NCI-H345 treated with DMSO at 0.1 percent for 48 hours (cell line): Measurements from ENCODE around the gene OTOF.

Source experiments
- DNase-seq: peaks from one replicate; lab custom pipeline; 2025; ENCODE audit not compliant: unreplicated experiment; lab: John Stamatoyannopoulos, UW

Gene OTOF

DNA sequence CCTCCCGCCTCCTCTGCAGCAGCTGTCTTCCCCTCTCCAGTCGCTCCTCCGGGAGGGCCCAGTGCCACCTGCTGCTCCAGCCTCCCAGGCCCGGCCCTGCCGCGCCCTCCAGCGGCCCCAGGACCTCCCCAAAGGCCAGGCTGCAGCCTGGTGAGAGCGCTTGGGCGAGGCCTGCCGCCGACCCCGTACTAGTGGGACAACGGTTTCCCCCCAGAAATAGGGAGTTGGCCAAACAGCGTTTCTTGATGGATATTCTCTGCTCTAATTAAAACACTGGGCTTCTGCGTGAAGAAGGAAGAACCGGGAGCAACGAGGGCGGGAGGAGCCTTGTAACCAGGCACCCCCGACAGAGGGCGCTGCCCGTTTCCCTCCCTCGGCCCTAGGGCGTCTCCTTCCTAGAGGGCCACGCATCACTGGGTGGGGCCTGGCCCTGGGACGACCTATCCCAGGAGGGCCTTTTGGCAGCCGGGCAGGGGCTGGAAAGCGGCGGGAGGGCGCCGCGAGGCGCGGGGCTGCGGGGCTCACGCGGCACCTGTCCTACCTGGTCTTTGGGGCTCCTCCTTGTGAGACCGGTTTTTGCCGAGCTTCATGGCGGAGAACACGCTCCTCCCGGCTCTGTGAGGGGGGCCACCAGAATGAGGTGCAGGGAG, 25.4 kb upstream of the OTOF start:
- peak; percentile 9 for DNase-seq

DNA sequence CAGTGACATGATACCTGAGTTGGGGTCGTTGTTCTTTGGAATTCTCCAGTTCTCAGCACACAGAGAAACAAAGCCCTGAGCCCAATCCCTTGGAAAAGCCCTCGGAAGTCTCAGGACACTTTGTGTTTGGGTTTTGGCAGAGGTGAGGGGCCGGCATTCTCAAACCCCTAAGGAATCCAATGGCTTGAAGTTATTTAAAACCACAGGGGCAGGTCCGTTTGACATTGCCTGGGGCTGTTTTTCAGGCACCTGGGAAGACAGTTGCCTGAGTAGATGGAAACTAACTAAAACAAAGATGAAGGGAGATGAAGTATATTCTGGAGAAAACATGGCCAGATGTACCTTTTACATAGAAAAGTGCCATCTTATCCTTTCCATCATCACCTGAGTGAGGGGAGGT, 22.5 kb upstream of the OTOF start:
- no peak for DNase-seq

DNA sequence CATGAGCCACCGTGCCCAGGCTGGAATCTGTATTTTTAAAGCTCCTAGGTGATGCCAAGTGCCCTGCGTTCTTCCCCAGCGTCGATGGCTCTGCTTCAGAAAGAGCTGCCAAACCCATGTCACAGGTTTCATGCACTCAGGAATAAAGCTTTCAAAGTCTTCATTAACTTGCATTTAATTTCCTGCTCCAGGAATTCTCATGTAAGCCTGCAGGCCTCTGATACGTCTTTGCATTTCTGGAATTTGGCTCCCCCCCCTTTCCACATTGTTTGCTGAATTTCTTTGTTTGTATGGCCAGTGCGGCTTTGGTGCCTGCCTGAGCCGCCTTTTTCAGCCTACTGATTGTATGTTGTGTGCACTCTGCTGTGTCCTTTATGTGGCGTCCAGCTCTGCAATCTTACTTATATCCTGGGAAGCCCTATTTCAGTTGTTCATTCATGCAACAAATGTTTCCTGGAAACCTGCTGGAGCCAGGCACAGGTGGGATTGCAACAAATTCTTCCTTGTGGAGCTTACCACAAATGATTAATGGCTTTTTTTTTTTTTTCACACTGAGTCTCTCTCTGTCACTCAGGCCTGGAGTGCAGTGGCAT, 17.9 kb upstream of the OTOF start:
- DNase-seq = no peak

DNA sequence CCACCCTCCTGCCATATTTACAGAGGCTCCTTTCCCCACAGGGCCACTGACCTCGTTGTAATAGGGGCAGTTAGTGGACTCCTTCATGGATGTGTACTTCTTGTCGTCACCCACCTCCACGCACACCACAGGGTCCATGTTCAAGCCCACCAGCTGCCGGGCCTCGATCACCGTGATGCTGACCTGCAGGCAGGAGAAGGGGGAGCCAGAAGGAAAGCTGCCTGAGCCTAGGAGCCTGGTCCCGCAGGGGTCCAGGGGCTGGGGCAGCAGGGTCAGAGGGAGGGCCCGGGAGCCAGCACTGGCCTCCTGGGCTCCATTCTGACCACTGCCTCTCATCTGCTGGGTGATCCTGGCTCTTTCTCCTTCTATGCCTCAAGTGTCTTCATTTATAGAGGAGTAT, 17.0 kb upstream of the OTOF start:
- no peak for DNase-seq

DNA sequence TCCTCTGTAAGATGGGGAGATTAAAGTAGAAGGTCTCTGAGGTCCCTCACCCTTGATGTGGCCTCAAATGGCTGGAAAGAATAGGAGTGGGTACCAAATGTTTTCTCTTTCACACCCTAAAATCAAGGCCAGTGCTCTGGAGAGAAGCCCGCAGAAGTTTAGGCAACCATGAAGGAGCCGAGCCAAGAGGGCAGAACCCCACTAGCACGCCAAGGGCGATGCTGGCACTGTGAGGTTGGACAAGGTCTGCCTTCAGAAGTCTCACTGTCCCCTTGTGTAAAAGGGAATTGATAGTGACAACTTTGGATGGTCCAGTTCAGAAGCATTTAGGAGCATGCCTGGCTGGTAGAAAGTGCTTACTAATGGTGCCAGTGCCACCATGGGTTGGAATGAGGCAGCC, 16.3 kb upstream of the OTOF start:
- DNase-seq = no peak

DNA sequence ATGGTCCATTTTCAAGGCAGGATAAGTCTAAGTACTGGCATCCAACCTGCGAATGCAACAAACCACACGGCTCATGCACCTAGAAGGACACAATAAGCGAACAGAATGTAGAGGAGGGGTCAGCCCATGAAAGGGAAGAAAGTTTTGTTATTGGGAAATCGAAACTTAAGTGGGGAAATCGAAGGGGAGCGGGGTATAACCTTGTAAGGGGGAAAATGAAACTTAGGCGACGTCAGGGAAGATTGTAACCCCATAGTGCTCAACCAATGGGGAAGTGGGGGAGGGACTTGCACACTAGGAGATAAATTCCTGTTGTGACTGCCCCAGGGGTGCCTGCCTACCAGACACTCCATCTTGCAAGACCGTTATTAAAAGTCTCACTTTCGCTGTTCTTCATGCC, 15.6 kb upstream of the OTOF start:
- no peak for DNase-seq

DNA sequence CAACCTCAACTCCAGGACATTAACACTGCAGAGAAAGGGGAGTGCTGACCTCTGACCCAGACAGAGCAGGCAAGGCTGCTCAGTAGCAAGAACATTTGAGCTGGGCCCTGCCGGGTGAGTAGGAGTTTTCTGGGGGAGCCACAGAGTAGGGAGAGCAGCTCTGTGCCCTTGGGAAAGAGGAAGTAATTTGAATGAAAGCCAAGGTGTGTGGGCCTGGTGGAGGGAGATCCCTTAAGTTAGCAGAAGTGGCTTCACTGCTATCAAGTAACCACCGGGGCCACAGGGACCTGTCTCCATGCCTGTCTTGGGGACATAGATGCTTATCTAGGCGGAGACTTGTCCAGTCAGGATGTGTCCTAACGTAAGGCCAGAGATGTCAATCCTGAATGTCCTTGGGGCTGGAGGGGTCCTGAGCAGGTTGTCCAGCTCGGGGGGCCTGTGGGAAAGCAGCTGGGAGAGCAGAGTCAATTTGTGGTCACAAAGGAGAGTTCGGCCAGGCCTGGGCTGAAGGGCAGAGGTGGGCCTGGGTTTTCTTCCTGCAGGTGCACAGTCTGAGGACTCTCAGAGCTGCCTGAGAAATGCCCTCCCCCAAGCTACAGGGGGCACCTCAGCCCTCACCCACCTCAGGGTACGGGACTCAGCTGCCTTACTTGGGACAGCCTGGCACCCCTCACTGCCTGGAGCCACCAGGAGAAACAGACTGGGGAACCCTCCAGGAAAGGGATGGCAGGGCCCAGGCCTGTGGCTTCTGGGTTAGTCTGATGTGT, 15.0 kb upstream of the OTOF start:
- no peak for DNase-seq

DNA sequence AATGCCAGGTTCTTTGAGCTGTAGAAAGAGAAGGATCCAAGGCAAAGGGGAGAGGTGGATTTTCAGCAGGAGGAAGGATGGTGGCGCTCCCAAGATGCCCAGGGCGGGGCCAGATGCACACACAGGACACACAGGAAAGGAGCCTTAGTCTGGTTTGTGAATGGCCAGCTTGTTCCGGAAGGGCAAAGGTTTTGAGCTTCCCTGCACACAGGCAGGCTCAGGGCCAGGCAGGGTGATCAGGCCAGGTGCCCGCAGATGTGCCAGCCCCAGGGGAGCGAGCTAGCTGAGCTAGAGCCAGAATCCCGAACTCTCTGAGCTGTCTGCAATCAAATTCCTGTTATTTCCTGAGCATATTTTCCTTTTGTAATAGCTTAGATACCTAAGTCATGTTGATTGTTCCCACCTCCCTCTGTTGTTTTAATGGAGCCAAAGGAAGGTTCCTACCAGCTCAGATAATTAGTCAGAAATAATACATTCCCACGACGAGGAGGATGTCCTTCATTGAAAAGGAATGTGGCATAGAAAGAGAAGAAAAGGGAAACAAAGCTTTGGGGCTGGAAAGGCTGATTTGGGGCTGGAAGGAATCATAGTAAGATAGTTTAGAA, 13.7 kb upstream of the OTOF start:
- no peak for DNase-seq

DNA sequence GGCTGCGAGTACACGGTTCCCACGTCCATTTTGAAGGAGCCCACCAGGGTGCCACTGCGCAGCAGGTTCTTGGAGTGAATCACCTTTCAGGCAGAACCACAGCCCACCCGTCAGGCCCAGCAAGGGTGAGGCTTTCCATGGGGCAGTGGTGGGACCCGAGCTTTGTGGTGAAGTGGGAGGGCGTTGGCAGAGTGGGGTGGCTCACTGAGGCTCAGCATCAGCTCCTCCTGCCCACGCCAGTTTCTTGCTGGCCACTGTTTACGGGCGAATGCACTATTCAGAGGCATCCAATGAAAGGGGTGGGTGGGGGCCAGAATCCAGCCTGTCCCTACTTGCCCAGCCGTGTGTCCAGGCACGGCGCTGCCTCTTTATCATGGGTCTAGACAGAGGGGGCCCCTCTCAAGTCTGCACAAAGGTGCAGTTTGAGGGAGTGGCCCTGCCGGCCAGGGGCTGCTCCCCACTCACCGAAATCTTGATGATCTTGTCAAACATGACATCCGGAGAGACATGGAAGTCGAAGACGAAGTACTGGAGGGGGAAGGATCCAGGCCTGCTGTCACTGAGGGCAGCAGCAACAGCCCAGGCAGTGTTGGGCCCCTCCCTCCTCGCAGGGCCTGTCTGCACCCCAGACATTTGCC, 11.4 kb upstream of the OTOF start:
- DNase-seq = no peak

DNA sequence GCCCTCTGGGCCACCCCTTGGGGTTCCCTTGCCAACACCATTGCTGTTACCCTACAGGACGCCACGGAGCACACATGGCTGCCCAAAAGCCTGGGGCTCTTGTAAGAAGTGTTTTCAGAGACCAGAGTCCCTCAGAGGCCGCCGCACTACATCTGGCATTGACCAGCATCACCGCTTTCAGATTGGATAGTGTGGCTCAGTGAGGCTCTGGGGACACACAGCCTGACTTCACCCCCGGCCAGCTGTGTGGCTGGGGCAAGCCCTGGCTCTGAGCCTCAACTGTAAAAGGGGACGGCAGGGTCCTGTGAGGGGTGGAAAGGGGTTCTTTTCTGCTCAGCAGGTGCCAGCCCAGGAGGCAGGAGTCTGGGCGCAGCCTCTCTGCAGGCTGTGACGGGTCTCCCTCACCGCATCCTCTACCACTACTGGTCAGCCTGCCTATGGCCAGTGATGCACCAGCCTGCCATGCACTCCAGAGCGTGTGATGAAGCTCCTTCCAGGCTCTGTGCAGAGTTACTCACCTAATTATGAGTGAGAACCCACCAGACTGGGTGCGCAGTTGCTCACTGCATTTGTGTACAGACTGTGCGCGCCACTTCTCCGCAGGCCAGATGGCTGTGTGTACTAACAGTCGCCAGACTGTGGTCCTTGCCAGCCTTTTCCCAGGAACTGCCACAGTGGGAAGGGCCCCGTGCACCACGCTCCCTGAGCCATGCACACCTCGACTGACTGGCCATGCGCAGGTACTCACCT, 10.7 kb upstream of the OTOF start:
- DNase-seq = no peak

DNA sequence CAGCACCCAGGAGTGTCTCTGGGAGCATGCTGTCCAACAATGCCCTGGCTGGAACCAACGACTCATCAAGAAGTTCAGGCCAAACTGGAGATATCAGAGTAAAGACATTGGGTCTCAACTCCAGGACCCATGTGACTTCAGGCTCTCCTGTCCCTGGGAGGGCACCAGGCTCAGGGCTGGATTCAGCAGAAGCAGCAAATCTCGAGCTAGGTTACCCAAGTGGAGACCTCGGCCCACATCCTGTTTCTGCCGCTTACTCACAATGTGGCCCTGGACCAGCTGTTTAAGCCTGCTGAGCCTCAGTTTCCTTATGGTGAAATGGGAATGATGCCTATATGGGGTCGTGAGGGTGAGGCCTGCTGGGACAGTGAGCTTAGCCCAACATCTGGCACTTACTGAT, 9.3 kb upstream of the OTOF start:
- no peak for DNase-seq

DNA sequence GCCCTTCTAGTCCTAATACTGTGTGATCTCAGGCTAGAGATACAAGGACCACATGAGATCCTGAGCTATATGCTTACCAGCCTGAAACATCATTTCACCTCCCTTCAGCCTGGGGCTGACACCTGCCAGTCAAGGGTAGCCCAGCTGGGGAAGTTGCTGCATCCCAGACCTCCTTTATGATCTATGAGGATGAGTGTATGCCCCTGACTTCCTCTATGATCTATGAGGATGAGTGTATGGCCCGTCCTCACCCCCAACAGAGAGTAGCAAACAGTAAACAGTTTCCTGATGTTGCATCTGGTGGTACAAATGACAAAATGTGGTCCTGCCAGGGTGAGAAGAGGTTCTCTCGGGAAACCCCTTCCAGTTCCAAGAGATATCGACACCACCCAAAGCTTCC, 8.9 kb upstream of the OTOF start:
- DNase-seq = no peak

DNA sequence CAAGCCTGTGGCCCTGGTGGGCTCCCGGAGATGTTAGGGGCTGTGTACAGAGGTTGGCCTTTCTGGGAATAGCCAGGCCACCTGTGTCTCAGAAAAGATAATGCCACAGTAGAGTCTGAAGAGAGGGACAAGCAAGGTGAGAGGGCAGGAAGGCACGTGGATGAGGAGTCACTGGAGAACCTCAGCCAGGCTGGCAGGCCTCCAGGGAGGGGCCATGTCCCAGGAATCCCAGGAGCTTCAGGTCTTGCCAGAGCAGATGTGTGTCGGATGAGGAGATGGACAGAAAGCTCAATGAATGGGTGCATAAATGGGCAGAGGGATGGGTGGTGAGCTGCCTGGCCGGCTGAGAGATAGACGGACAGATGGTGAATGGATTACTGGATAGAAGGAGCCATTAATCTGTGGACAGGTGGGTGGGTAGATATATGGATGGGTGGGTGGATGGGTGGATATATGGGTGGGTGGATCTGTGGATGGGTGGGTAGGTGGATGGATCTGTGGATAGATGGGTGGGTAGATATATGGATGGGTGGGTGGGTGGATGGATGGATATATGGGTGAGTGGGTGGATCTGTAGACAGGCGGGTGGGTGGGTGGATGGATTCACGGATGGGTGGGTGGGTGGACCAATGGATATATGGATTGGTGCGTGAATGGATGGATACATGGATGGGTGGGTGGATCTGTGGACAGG, 7.9 kb upstream of the OTOF start:
- no peak for DNase-seq

DNA sequence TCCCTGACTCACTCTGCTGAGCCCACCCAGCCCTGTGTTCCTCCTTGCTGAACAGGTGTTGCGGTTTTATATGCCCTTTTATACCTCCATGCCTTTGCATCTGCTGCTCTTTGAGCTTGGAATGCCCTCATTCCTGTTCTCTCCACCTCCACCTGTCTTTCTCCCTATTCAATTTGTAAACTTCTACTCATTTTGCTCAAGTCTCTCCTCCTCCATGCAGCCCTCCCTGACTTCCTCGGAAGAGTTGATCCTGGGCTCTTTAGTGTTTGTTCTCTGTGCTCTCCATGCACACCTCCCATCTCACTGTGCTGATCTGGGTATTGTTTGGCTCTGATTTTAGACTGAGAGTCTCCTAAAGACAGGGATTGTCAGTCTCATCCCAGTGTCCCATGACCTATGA, 7.2 kb upstream of the OTOF start:
- no peak for DNase-seq

DNA sequence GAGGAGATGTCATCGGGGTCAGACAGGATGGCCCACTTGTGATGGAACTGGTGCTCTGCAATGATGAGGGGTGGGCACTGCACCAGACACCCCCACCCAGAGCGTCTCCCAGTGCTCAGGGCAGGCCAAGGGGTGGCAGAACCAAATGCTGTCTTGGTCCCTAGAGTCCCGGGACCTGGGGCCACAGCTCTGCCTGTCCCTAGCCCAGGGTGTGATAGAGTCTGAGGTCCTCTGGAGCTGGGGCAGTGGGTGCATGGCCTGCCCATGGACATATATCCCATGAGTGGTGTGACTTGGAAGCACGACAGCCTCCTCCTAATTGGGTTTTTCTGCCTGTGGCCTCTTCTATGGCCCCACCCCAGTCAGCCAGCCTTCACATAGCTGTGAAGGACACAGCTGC, 6.7 kb upstream of the OTOF start:
- no peak for DNase-seq

DNA sequence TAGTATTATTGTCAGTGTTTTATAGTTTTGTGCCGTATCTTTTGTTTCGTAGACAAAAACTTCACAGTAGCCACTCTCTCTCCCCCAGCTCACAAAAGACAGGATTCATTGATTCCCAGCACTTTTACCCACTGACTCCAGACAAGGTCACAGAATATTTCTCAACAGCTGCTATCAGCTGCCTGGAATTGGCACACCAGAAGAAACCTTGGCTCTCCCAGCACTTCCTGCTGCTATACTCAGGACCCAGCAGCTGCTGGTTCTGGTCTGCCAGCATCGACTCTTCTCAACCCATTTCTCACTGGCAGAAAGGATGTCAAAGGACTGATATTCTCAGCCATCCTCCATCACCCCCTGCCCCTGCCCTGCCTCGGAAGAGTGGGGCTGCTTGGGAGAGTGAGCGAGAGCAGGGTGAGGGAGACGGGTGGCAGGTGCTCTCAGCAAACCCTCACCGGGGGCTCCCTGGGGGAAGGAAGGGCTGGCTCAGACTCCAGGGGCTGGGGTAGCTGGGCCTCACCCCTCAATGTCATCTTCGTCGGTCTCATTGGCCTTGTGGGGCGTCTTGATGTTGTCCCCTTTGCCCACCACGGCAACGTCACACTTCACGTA, 6.1 kb upstream of the OTOF start:
- DNase-seq = no peak

DNA sequence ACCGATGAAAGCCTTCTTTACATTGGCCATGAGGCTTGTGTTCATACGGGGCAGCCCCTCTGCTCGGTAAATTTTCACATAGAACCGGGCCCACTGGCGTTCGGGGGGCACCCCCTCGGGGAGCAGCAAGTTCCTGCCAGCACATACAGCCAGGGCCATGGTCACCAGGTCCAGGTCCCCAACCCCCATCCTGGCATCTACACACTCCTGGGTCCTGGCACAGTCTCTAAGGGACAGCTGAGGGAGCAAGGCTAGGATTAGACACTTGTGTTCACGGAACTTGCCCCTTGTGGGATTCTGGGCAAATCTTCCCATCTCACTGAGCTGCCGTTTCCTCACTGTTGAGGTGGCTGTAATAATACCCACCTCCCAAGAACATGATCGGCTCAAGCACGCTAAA, 5.6 kb upstream of the OTOF start:
- DNase-seq = no peak

DNA sequence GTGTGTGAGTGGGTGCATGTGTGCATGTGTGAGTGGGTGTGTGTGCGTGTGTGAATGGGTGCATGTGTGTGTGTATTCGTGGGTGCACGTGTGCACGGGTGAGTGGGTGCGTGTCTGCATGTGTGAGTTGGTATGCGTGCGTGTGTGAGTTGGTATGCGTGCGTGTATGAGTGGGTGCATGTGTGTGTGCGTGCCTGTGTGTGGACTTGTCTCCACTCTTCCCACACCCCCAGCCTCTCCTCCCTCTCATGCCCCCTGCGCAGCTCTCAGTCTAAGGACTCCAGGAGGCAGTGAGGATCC, 5.1 kb upstream of the OTOF start:
- no peak for DNase-seq

DNA sequence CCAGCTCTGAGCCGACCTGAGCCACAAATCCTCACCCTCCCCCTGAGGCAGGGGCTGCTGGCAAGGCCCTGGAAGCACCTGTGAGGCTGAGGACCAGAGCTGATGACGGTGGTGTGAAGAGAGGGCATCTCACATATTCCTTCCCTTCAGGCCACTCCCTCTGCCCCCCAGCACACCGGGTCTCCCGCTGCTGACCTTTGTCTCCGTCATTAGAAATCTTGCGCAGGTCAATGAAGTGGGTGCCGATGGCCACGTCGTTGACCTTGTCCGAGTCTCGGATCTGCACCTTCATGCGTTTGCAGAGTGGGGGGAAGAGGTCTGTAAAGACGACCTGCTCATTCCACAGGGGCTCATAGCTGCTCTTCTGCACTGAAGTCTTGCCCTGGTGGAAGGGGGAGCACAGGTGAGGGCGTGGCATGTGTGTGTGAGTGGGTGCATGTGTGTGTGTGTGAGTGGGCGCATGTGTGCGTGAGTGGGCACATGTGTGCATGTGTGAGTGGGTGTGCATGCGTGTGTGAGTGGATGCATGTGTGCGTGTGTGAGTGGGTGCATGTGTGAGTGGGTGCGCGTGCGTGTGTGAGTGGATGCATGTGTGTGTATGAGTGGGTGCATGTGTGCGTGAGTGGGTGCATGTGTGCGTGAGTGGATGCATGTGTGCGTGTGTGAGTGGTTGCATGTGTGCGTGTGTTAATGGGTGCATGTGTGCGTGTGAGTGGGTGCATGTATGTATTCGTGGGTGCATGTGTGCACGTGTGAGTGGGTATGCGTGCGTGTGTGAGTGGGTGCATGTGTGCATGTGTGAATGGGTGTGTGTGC, 4.5 kb upstream of the OTOF start:
- DNase-seq = no peak
